ENCODE results near the gene UPK3A. TPM values are rescaled to one million over a fixed set of nuclear protein-coding genes. Genes with fewer than 3 reads are reported as not detected.

UPK3A gene
- total and polyA plus RNA-seq, 2 of the 8 experiments (the other 6 are each of a cell fraction or from before 2014, with no cell fraction given) = 0.35 to 1.7 TPM

DNA sequence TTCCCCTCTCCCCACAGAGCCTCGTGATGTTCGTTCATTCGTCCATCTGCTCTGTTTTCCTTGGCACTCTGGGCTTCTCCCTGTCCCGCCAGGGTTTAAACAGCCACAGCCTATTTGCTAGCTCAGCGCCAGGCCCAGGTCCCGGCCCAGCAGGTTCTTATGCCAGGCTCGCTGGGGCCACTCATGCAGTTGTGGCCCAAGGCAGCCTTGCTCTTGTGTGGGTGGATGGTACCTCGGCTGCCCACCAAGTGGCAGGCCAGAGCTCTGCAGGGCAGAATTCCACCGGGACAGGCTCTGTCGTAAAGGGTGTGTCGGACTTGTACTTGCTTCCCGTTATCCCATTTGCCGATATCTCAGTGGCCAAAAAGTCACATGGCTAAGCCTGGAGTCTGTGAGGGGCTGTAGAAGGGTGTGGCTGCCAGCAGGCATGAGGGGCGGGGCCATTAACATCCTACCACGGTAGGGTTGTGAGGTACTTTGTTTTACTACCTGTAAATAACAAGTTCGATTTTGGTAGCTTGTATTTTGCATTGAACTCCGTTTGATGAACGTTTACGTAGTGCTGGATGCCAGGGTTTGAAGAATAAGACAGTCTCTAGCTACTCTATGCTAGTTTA is 32.9 kb downstream of the UPK3A start:
- Histone ChIP-seq H3K79me2 (ENCODE audit: control insufficient read depth in 1 of 2, insufficient read depth in 2 of 2, low read length in 2 of 2) (peaks cover 0 to 54% of the 10 kb centered on the region in 2 experiments; a peak in 3 of 4 replicates), H3K27ac (ENCODE audit: low read depth, low read length) (no peak overlapping the region)
- 75% methylated on average over 19 of the region's 19 CpGs; no CpG with 5 or more reads in 1 of the 2 experiments for WGBS, 2 experiments (ENCODE audit: extremely low coverage in 1 of 2, insufficient coverage in 1 of 2, insufficient read length in 1 of 2, insufficient replicate concordance in 2 of 2, low coverage in 1 of 2, low lambda C conversion rate in 2 of 2, missing lambda C conversion rate in 1 of 2)

More for the DNA sequence above, 32.9 kb downstream of the UPK3A start:
- Histone ChIP-seq H4K91ac (replicated peaks; ENCODE audit: insufficient read length, low read length) (no peak overlapping the region), H3K4ac (replicated peaks; ENCODE audit: insufficient read length, low read depth, low read length) (peak overlapping the region; percentile 49), H2AK5ac (ENCODE audit: low read depth, low read length) (peak overlapping the region; percentile 61; the same call in 1 of the 2 replicates), H4K8ac (ENCODE audit: extremely low read depth, insufficient read depth, low read length) (no peak overlapping the region), H2BK120ac (replicated peaks; ENCODE audit: low read depth, low read length) (no peak overlapping the region), H3K27me3 (replicated peaks in 1 of 4; ENCODE audit: control insufficient read depth in 3 of 4, extremely low read depth in 1 of 4, insufficient read depth in 3 of 4, low read length in 3 of 4) (no peaks in the 10 kb centered on the region), H4K5ac (ENCODE audit: insufficient read length, low read depth, low read length) (no peak overlapping the region), H2BK15ac (ENCODE audit: low read length) (no peak overlapping the region), H2BK20ac (ENCODE audit: low read length) (no peak overlapping the region), H3K4me2 (ENCODE audit: insufficient read depth in 1 of 2, low read depth in 2 of 2, low read length in 2 of 2) (no peak overlapping the region), H3K56ac (replicated peaks; ENCODE audit: insufficient read length, low read depth, low read length) (no peak overlapping the region), H3K4me3 (ENCODE audit: extremely low read depth in 1 of 4, insufficient read depth in 2 of 4, low read depth in 3 of 4, low read length in 4 of 4) (no peak overlapping the region), H3K18ac (ENCODE audit: extremely low read depth, low read length) (no peak overlapping the region), H3K9me3 (ENCODE audit: insufficient read depth in 2 of 2, low read depth in 1 of 2, low read length in 1 of 2) (no peaks in the 10 kb centered on the region), H2BK5ac (ENCODE audit: low read depth, low read length) (peak overlapping the region; percentile 75; the same call in 1 of the 2 replicates), H2BK12ac (ENCODE audit: low read depth, low read length) (no peak overlapping the region), H3K23me2 (ENCODE audit: low read depth, low read length) (no peaks in the 10 kb centered on the region), H3K9ac (replicated peaks in 1 of 4; ENCODE audit: extremely low read depth in 1 of 4, low read depth in 3 of 4, low read length in 3 of 4) (no peak overlapping the region), H3K14ac (ENCODE audit: insufficient read length) (no peak overlapping the region), H3K23ac (ENCODE audit: insufficient read length) (no peak overlapping the region), H3K4me1 (replicated peaks in 1 of 4; ENCODE audit: control insufficient read depth in 3 of 4, insufficient read depth in 4 of 4, low read length in 3 of 4) (no peaks in the 10 kb centered on the region; a peak in 3 of 7 replicates), H4K20me1 (replicated peaks in 1 of 2; ENCODE audit: control insufficient read depth in 1 of 2, insufficient read depth in 2 of 2, low read length in 2 of 2) (peaks cover 0 to 12% of the 10 kb centered on the region in 2 experiments), H3K79me1 (ENCODE audit: low read depth, low read length) (peaks cover 8% of the 10 kb centered on the region), H3K36me3 (ENCODE audit: control insufficient read depth in 2 of 4, insufficient read depth in 4 of 4, low read length in 3 of 4) (peaks cover 0 to 4% (median under 1%) of the 10 kb centered on the region in 4 experiments; a peak in 2 of 8 replicates), H2AFZ (ENCODE audit: low read length) (no peak overlapping the region)
- DNase-seq (ENCODE audit: low read depth in 1 of 2, low spot score in 2 of 2) = peak in 1 of 2 experiments; percentile 54
- CTCF ChIA-PET (ENCODE audit: partially characterized antibody) = interaction anchor here (0.6 to 1.6 kb wide), 11 partner anchors 11 to 313 kb away, joined by 3 to 7 read pairs (median 3); no protein-coding TSS in a partner anchor
- peak in 1 of 2 experiments; percentile 60; a peak in 2 of 4 replicates for TF ChIP-seq RAD21 (IDR thresholded peaks at IDR 0.05 in 1 of 2, conservative IDR thresholded peaks at IDR 0.05 in 1 of 2; ENCODE audit: low read depth in 2 of 2, low read length in 2 of 2)
- TF ChIP-seq POLR2AphosphoS5 (IDR thresholded peaks at IDR 0.05; ENCODE audit: low read depth, low read length) = no peak
- TF ChIP-seq, protein P1, sequence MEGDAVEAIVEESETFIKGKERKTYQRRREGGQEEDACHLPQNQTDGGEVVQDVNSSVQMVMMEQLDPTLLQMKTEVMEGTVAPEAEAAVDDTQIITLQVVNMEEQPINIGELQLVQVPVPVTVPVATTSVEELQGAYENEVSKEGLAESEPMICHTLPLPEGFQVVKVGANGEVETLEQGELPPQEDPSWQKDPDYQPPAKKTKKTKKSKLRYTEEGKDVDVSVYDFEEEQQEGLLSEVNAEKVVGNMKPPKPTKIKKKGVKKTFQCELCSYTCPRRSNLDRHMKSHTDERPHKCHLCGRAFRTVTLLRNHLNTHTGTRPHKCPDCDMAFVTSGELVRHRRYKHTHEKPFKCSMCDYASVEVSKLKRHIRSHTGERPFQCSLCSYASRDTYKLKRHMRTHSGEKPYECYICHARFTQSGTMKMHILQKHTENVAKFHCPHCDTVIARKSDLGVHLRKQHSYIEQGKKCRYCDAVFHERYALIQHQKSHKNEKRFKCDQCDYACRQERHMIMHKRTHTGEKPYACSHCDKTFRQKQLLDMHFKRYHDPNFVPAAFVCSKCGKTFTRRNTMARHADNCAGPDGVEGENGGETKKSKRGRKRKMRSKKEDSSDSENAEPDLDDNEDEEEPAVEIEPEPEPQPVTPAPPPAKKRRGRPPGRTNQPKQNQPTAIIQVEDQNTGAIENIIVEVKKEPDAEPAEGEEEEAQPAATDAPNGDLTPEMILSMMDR (IDR thresholded peaks at IDR 0.05; ENCODE audit: control extremely low read depth in 1 of 3, insufficient read depth in 1 of 3, low read depth in 1 of 3, low read length in 3 of 3) = peak; percentile 52 to 62 (median 61)
- POLR2A ChIA-PET (ENCODE audit: partially characterized antibody) = interaction anchor here (0.6 to 1.6 kb wide), 3 partner anchors 8 to 32 kb away, joined by 3 to 5 read pairs (median 5); partner anchors contain the start of gene FAM118A
- no peak for FAIRE-seq
